GM19438 (cell line): ENCODE results near the gene ZNF284.

Source experiments
- ATAC-seq: cut with Tn5 transposase; IDR thresholded peaks from one replicate; pipeline ENCODE4 v1.9.1; 2021; ENCODE audit warnings: low read depth; ENCODE audit not compliant: unreplicated experiment

ZNF284 gene

GRCh38 chr19:44071824-44072542, at the start of gene ZNF284:
ZNF284 (plus strand) TSS chr19:44072159; CDS start chr19:44076390, 4,231 bp downstream.
- ATAC-seq = peak; percentile 97

GRCh38 chr19:44024900-44025216, 47.1 kb upstream of the ZNF284 start:
- no peak for ATAC-seq

- peak; percentile 94 for ATAC-seq
Measured at GRCh38 chr19:44025217-44025936, 46.6 kb upstream of the ZNF284 start, which contains the start of gene ZNF222. ZNF222 (plus strand) TSS chr19:44025379; CDS start chr19:44025437, 58 bp downstream.

GRCh38 chr19:44026622-44027021, 45.3 kb upstream of the ZNF284 start:
- no peak for ATAC-seq

GRCh38 chr19:44032001-44032610, 39.9 kb upstream of the ZNF284 start:
- no peak for ATAC-seq

- no peak for ATAC-seq
Measured at GRCh38 chr19:44042147-44042546, 29.8 kb upstream of the ZNF284 start.

- ATAC-seq = no peak
Measured at GRCh38 chr19:44050740-44051649, 21.0 kb upstream of the ZNF284 start.

- ATAC-seq = peak; percentile 78
Measured at GRCh38 chr19:44051650-44052402, 20.1 kb upstream of the ZNF284 start, which contains the start of gene ZNF223. ZNF223 (plus strand) TSS chr19:44052036; CDS start chr19:44055177, 3,141 bp downstream.

GRCh38 chr19:44055870-44056269, 16.1 kb upstream of the ZNF284 start:
- no peak for ATAC-seq

GRCh38 chr19:44059229-44059628, 12.7 kb upstream of the ZNF284 start:
- ATAC-seq = no peak

GRCh38 chr19:44061038-44061437, 10.9 kb upstream of the ZNF284 start:
- ATAC-seq = no peak

GRCh38 chr19:44066305-44066704, 5.7 kb upstream of the ZNF284 start:
- ATAC-seq = no peak

GRCh38 chr19:44069415-44069814, 2.5 kb upstream of the ZNF284 start:
- no peak for ATAC-seq

- ATAC-seq = no peak
Measured at GRCh38 chr19:44072543-44073401, 813 bp downstream of the ZNF284 start.

GRCh38 chr19:44076325-44076724, 4.4 kb downstream of the ZNF284 start:
- no peak for ATAC-seq

GRCh38 chr19:44092108-44092507, 20.1 kb downstream of the ZNF284 start:
- ATAC-seq = no peak

GRCh38 chr19:44093931-44094765, 22.2 kb downstream of the ZNF284 start, which contains the start of gene ZNF224:
ZNF224 (plus strand) TSS chr19:44094361; CDS start chr19:44097874, 3,513 bp downstream.
- peak; percentile 83 for ATAC-seq

GRCh38 chr19:44107751-44108150, 35.8 kb downstream of the ZNF284 start:
- ATAC-seq = no peak
